ENCODE results near the gene IMP4. TPM values are rescaled to one million over a fixed set of nuclear protein-coding genes. Genes with fewer than 3 reads are reported as not detected.

Gene IMP4
- polyA plus RNA-seq, 1 donor (not counting 4 experiments of a cell fraction or from before 2014, with no cell fraction given), result 75.8 TPM

DNA sequence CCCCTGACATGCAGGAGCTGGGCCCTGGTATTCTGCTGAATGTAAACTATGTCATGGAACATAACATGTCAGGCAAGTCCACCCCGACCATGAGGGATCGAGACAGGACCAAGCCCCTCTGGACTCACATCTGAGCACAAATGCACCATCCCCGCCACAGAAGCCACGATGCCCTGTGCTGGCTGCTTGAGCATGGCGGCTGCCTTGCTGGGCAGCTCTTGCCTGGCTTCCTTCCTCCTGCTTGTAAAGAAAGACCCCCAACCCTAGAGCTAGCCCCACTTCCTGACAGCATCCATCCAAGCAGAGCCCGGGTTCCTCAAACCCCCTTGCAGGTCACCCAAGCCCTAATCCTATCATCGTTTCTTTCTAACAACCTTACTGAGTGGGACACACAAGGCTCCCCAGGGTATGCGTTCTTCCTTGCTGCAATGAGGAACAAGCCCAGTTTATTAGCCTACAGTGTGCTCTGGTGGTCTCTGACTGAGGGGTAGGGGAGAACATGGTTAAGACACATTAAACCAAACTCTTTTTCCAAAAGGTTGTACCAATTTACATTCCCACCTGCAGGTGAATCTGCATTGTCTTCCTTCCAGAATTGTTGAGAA, 39.7 kb downstream of the IMP4 start:
- no peaks in the 10 kb centered on the region for H3K4me1 ChIP-seq (ENCODE audit: control insufficient read depth, extremely low read depth, insufficient read depth, low read length)
- H3K9ac ChIP-seq (ENCODE audit: control insufficient read depth, extremely low read depth, insufficient read depth, low read length), result no peak overlapping the region
- no peak for FAIRE-seq
- H3K4me3 ChIP-seq (ENCODE audit: control insufficient read depth in 2 of 3, extremely low read depth in 1 of 3, insufficient read depth in 2 of 3, low read depth in 1 of 3, low read length in 3 of 3), result no peak overlapping the region
- DNase-seq (ENCODE audit: low read depth, low spot score), result no peak
- H3K4me2 ChIP-seq (ENCODE audit: control insufficient read depth, extremely low read depth, insufficient read depth, low read depth, low read length), result no peak overlapping the region
- dilution Hi-C loops (cut with MboI; ENCODE audit: extremely low pct_ligation_motif_present, low sequenced_read_pairs), result no loop called here
- no peaks in the 10 kb centered on the region for H3K9me1 ChIP-seq (ENCODE audit: control insufficient read depth, extremely low read depth, insufficient read depth, low read length)
- no peak overlapping the region for H2AFZ ChIP-seq (ENCODE audit: control insufficient read depth, low read length)
- H3K79me2 ChIP-seq (ENCODE audit: control insufficient read depth, insufficient read depth, low read length), result no peaks in the 10 kb centered on the region
- no peak overlapping the region for H3K27ac ChIP-seq (ENCODE audit: control insufficient read depth, insufficient read depth, low read length)
- no peaks in the 10 kb centered on the region for H3K27me3 ChIP-seq (ENCODE audit: control insufficient read depth, extremely low read depth, insufficient read depth, low read length)
- TF ChIP-seq, protein P1, sequence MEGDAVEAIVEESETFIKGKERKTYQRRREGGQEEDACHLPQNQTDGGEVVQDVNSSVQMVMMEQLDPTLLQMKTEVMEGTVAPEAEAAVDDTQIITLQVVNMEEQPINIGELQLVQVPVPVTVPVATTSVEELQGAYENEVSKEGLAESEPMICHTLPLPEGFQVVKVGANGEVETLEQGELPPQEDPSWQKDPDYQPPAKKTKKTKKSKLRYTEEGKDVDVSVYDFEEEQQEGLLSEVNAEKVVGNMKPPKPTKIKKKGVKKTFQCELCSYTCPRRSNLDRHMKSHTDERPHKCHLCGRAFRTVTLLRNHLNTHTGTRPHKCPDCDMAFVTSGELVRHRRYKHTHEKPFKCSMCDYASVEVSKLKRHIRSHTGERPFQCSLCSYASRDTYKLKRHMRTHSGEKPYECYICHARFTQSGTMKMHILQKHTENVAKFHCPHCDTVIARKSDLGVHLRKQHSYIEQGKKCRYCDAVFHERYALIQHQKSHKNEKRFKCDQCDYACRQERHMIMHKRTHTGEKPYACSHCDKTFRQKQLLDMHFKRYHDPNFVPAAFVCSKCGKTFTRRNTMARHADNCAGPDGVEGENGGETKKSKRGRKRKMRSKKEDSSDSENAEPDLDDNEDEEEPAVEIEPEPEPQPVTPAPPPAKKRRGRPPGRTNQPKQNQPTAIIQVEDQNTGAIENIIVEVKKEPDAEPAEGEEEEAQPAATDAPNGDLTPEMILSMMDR (optimal IDR thresholded peaks at IDR 0.05 in 1 of 3, IDR thresholded peaks at IDR 0.05 in 1 of 3, conservative IDR thresholded peaks at IDR 0.05 in 1 of 3; ENCODE audit: extremely low read depth in 1 of 3, insufficient read depth in 2 of 3, low read length in 3 of 3), result no peak
- TF ChIP-seq EZH2 (IDR thresholded peaks at IDR 0.05; ENCODE audit: low read length), result no peak
- no peaks in the 10 kb centered on the region for H4K20me1 ChIP-seq (ENCODE audit: control insufficient read depth, extremely low read depth, insufficient read depth, low read length)
- no peaks in the 10 kb centered on the region for H3K9me3 ChIP-seq (ENCODE audit: control insufficient read depth, low read depth, low read length)
- no peaks in the 10 kb centered on the region for H3K36me3 ChIP-seq (ENCODE audit: control insufficient read depth in 2 of 2, extremely low read depth in 1 of 2, insufficient read depth in 2 of 2, low read length in 2 of 2)

DNA sequence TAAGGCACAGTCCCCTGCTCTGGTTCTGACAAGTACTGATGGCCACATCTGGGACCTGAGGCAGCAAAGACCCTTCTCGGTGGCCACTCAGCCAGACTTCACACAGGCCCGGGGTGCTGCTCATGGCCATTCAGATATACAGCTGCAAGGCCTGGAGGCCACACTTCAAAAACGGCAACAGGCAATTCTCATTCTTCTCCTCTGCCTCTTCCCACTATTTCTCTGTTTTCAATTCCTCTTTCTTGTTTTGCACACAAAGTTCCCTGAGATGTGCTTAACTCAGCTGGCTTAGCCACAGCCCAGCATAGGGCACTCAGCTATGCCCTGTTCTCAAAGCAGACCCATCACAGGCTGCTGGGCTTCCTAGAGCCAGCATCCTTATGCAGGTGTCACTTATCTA, 43.0 kb downstream of the IMP4 start:
- Histone ChIP-seq H3K9ac (ENCODE audit: control insufficient read depth, extremely low read depth, insufficient read depth, low read length) (no peak overlapping the region), H4K20me1 (ENCODE audit: control insufficient read depth, extremely low read depth, insufficient read depth, low read length) (no peaks in the 10 kb centered on the region), H3K4me1 (ENCODE audit: control insufficient read depth, extremely low read depth, insufficient read depth, low read length) (no peaks in the 10 kb centered on the region), H3K79me2 (ENCODE audit: control insufficient read depth, insufficient read depth, low read length) (no peaks in the 10 kb centered on the region), H3K9me1 (ENCODE audit: control insufficient read depth, extremely low read depth, insufficient read depth, low read length) (no peaks in the 10 kb centered on the region), H3K9me3 (ENCODE audit: control insufficient read depth, low read depth, low read length) (no peaks in the 10 kb centered on the region), H3K36me3 (ENCODE audit: control insufficient read depth in 2 of 2, extremely low read depth in 1 of 2, insufficient read depth in 2 of 2, low read length in 2 of 2) (no peaks in the 10 kb centered on the region), H2AFZ (ENCODE audit: control insufficient read depth, low read length) (no peak overlapping the region), H3K27ac (ENCODE audit: control insufficient read depth, insufficient read depth, low read length) (no peak overlapping the region), H3K4me3 (ENCODE audit: control insufficient read depth in 2 of 3, extremely low read depth in 1 of 3, insufficient read depth in 2 of 3, low read depth in 1 of 3, low read length in 3 of 3) (no peak overlapping the region), H3K27me3 (ENCODE audit: control insufficient read depth, extremely low read depth, insufficient read depth, low read length) (no peaks in the 10 kb centered on the region), H3K4me2 (ENCODE audit: control insufficient read depth, extremely low read depth, insufficient read depth, low read depth, low read length) (no peak overlapping the region)
- TF ChIP-seq, protein P1 (optimal IDR thresholded peaks at IDR 0.05 in 1 of 3, IDR thresholded peaks at IDR 0.05 in 1 of 3, conservative IDR thresholded peaks at IDR 0.05 in 1 of 3; ENCODE audit: extremely low read depth in 1 of 3, insufficient read depth in 2 of 3, low read length in 3 of 3), result no peak
- no peak for TF ChIP-seq EZH2 (IDR thresholded peaks at IDR 0.05; ENCODE audit: low read length)
- FAIRE-seq (no peak), DNase-seq (ENCODE audit: low read depth, low spot score) (no peak)
- dilution Hi-C loops (cut with MboI; ENCODE audit: extremely low pct_ligation_motif_present, low sequenced_read_pairs), result no loop called here

Measured in keratinocyte (primary cell).